OCI-M1 (cell line): ENCODE data around the gene CLHC1.
"Not testable (repeated sequence)": the region's sequence is repeated elsewhere in the genome, so short reads cannot be mapped to it uniquely, and the experiment has no call there.

ENCODE experiments used
- DNase-seq: peaks from one replicate; lab custom pipeline; 2025; lab: John Stamatoyannopoulos, UW

The CLHC1 gene

GRCh38 chr2:55134316-55134706, 97.8 kb downstream of the CLHC1 start:
- no peak for DNase-seq

- peak; percentile 89 for DNase-seq
These were observed 98.4 kb downstream of the CLHC1 start for GRCh38 chr2:55133467-55134315.

GRCh38 chr2:55130849-55131248, 101.2 kb downstream of the CLHC1 start:
- DNase-seq = no peak

DNA sequence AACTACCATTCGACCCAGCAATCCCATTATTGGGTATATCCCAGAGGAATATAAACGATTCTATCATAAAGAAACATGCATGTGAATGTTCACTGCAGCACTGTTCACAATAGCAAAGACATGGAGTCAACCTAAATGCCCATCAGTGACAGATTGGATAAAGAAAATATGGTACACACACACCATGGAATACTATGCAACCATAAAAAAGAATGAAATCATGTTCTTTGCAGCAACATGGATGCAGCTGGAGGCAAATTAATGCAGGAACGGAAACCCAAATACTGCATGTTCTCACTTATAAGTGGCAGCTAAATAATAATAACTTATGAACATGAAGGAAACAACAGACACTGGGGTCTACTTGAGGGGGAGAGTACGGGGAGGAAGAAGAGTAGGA, 105.5 kb downstream of the CLHC1 start:
- not testable (repeated sequence) for DNase-seq
